MCF 10A (cell line): ENCODE results near the gene PLA2G12A. TPM values are rescaled to one million over a fixed set of nuclear protein-coding genes. Genes with fewer than 3 reads are reported as not detected.

Experiments
- BruUV-seq: library from RNA; stranded (reverse); fragments of 400-500 nt; replicated peaks from 2 replicates; lab custom pipeline; 2021; lab: Mats Ljungman, UMichigan
- CTCF ChIA-PET: fragments of 300-600 bp; sonication (Branson Sonifier 250); formaldehyde crosslinking; extraction: SDS; loops from one replicate; lab custom pipeline; 2021; ENCODE audit warnings: antibody characterized with exemption, inconsistent platforms; lab: Yijun Ruan, JAX
- POLR2A ChIA-PET: fragments of 300-600, 350-650 bp; sonication (Branson Sonifier 250); formaldehyde crosslinking; extraction: SDS; loops from one replicate; lab custom pipeline; 2020; ENCODE audit warnings: antibody characterized with exemption, inconsistent platforms; lab: Yijun Ruan, JAX
- DNase-seq: peaks from one replicate; pipeline ENCODE4 v3.0.0-alpha.2; 2018; ENCODE audit not compliant: unreplicated experiment
- H3K27ac Mint-ChIP-seq: one replicate; pipeline ENCODE4 v1.8.0; 2022; ENCODE audit warnings: mild to moderate bottlenecking, low read depth, mixed read lengths; ENCODE audit not compliant: unreplicated experiment
- H3K27me3 Mint-ChIP-seq: one replicate; pipeline ENCODE4 v1.8.0; 2022; ENCODE audit warnings: mixed read lengths; ENCODE audit not compliant: insufficient read depth, unreplicated experiment
- H3K36me3 Mint-ChIP-seq: one replicate; pipeline ENCODE4 v1.8.0; 2022; ENCODE audit warnings: mild to moderate bottlenecking, moderate library complexity, mixed read lengths; ENCODE audit not compliant: insufficient read depth, unreplicated experiment
- H3K4me1 Mint-ChIP-seq: one replicate; pipeline ENCODE4 v1.8.0; 2022; ENCODE audit warnings: mixed read lengths; ENCODE audit not compliant: insufficient read depth, unreplicated experiment
- H3K4me3 Mint-ChIP-seq: one replicate; pipeline ENCODE4 v1.8.0; 2022; ENCODE audit warnings: mild to moderate bottlenecking, moderate library complexity, mixed read lengths; ENCODE audit not compliant: unreplicated experiment
- H3K9me3 Mint-ChIP-seq: one replicate; pipeline ENCODE4 v1.8.0; 2022; ENCODE audit warnings: mixed read lengths; ENCODE audit not compliant: unreplicated experiment
- intact Hi-C: fragments of 100-400 bp; cut with micrococcal nuclease; formaldehyde crosslinking; loops from 2 replicates; pipeline ENCODE4 v1.14.1; 2022
- total RNA-seq: library from RNA; stranded (reverse); gene quantifications from 2 replicates; pipeline ENCODE4 v1.2.3, GENCODE V29; 2022
- TF ChIP-seq, protein P1 (sequence below): fragments of 200-600 bp; IDR thresholded peaks from one replicate; pipeline ENCODE4 v1.8.0; 2022; ENCODE audit warnings: antibody characterized with exemption, mild to moderate bottlenecking; ENCODE audit not compliant: unreplicated experiment

Gene PLA2G12A
- total RNA-seq, 1 experiment from 2014 or later: 52.4 TPM

DNA sequence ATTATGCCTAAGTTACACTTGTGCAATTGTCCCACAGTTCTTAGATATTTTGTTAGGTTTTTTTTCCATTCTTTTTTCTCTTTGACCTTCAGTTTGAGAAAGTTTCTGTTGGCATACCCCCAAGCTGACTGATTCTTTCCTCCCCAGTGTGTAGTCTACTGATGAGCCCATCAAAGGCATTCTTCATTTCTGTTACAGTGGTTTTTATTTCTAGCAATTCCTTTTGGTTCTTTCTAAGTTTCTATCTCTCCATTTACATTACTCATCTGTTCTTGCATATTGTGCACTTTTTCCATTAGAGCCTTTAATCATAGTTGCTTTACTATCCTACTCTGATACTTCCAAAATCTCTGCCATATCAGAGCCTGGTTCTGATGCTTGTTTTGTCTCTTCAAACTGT lies 58.5 kb downstream of the PLA2G12A start:
- DNase-seq: no peak
- no peaks in the 10 kb centered on the region for H3K27me3 Mint-ChIP-seq
- H3K27ac Mint-ChIP-seq: no peak overlapping the region
- H3K9me3 Mint-ChIP-seq: peaks cover 8% of the 10 kb centered on the region
- H3K36me3 Mint-ChIP-seq: peaks cover 6% of the 10 kb centered on the region
- intact Hi-C loops: no loop called here
- TF ChIP-seq, protein P1, sequence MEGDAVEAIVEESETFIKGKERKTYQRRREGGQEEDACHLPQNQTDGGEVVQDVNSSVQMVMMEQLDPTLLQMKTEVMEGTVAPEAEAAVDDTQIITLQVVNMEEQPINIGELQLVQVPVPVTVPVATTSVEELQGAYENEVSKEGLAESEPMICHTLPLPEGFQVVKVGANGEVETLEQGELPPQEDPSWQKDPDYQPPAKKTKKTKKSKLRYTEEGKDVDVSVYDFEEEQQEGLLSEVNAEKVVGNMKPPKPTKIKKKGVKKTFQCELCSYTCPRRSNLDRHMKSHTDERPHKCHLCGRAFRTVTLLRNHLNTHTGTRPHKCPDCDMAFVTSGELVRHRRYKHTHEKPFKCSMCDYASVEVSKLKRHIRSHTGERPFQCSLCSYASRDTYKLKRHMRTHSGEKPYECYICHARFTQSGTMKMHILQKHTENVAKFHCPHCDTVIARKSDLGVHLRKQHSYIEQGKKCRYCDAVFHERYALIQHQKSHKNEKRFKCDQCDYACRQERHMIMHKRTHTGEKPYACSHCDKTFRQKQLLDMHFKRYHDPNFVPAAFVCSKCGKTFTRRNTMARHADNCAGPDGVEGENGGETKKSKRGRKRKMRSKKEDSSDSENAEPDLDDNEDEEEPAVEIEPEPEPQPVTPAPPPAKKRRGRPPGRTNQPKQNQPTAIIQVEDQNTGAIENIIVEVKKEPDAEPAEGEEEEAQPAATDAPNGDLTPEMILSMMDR: no peak
- CTCF ChIA-PET: interaction anchor here (0.5 to 0.8 kb wide), 3 partner anchors 12 to 238 kb away, joined by 3 to 4 read pairs (median 4); no protein-coding TSS in a partner anchor
- H3K4me1 Mint-ChIP-seq: no peaks in the 10 kb centered on the region
- POLR2A ChIA-PET: no interaction called here
- no peak overlapping the region for H3K4me3 Mint-ChIP-seq
- no TSS peak for BruUV-seq

DNA sequence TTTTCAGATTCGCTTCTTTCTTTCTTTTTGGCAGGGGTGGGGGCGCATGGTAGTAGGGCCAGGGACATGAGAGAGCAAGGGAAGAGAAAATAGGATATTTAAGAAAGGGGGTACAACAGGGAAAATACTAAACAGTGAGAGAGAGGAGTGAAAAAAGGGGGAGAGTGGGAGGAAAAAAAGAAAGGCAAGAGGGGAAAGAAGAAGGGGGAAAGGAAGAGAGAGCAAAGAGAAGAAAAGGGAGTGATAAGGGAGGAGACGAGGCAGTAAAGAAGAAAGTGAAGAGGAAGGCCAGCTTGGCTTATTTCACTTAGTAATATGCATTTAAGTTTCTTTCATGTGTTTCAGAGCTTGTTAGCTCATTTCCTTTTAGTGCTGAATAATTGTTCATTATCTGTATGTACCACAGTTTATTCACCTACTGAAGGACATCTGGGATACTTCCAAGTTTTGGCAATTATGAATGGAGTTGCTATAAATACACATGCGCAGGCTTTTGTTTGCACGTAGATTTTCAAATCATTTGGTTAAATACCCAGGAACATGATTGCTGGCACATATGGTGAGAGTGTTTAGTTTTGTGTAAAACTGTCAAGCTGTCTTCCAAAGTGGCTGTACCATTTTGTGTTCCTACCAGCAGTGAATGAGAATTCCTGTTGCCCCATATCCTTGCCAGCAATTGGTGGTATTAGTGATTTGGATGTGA lies 63.9 kb downstream of the PLA2G12A start:
- H3K9me3 Mint-ChIP-seq: no peaks in the 10 kb centered on the region
- H3K27me3 Mint-ChIP-seq: no peaks in the 10 kb centered on the region
- DNase-seq: no peak
- BruUV-seq: no TSS peak
- H3K4me1 Mint-ChIP-seq: no peaks in the 10 kb centered on the region
- no peaks in the 10 kb centered on the region for H3K36me3 Mint-ChIP-seq
- TF ChIP-seq, protein P1: no peak
- no peak overlapping the region for H3K4me3 Mint-ChIP-seq
- intact Hi-C loops: no loop called here
- H3K27ac Mint-ChIP-seq: no peak overlapping the region
- POLR2A ChIA-PET: no interaction called here
- CTCF ChIA-PET: no interaction called here

DNA sequence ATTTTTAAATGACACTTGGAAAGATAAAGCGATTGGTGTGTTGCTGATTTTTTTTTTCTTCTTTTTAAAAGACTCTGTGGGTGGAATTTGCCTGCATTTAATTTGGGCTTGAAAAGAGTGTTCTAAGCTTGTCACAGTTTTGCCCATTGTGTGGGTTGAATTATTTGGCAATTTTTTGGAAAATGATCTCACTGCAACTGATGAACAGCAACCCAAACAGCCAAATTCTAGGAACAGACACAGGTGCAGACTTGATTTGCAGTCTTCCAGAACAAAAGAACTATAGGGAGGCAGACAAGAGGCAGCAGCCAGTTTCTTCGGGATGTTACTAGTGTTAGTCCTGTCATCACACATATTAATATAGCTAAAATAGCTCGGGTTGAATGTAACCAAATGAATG lies 67.1 kb downstream of the PLA2G12A start:
- Mint-ChIP-seq H3K27ac (no peak overlapping the region), H3K36me3 (no peaks in the 10 kb centered on the region), H3K4me3 (no peak overlapping the region), H3K9me3 (no peaks in the 10 kb centered on the region), H3K4me1 (no peaks in the 10 kb centered on the region), H3K27me3 (no peaks in the 10 kb centered on the region)
- DNase-seq: no peak
- TF ChIP-seq, protein P1: no peak
- ChIA-PET CTCF (interaction anchor here (1.3 kb wide), 1 partner anchor 235 kb away, joined by 6 read pairs; no protein-coding TSS in a partner anchor), POLR2A (interaction anchor here (0.6 kb wide), 1 partner anchor 77 kb away, joined by 4 read pairs; no protein-coding TSS in a partner anchor)
- BruUV-seq: no TSS peak
- intact Hi-C loops: no loop called here

DNA sequence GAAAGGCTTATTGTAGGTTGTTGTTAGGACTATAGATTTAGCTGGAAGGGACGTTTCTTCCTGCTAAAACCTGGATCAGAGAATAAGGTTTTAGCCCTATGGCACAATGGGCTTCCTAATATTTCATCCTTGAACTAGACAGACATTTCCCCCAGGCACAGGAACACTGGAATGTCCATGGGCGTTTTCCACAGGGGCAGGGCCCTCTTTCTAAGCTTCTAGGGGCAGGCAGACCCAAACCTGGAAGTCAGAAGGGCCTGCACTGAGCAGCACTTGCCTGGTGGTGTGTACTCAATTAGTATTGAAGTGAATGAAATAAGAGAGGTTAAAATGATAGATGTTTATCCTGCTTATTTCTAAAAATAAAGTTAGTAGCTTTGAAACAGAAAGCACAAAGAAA lies 67.8 kb downstream of the PLA2G12A start:
- no peaks in the 10 kb centered on the region for H3K9me3 Mint-ChIP-seq
- H3K4me1 Mint-ChIP-seq: no peaks in the 10 kb centered on the region
- TF ChIP-seq, protein P1: no peak
- no TSS peak for BruUV-seq
- H3K4me3 Mint-ChIP-seq: no peak overlapping the region
- H3K27me3 Mint-ChIP-seq: no peaks in the 10 kb centered on the region
- H3K27ac Mint-ChIP-seq: no peak overlapping the region
- no peaks in the 10 kb centered on the region for H3K36me3 Mint-ChIP-seq
- intact Hi-C loops: no loop called here
- no peak for DNase-seq
- ChIA-PET POLR2A (interaction anchor here (0.6 kb wide), 1 partner anchor 76 kb away, joined by 4 read pairs; no protein-coding TSS in a partner anchor), CTCF (interaction anchor here (1.3 kb wide), 1 partner anchor 235 kb away, joined by 6 read pairs; no protein-coding TSS in a partner anchor)

Other genes with a start within 250 kb of the PLA2G12A start
- 11.0 and 16.3 TPM in 2 replicates for gene MCUB, start 169.8 kb downstream of the PLA2G12A start, total RNA-seq
- 7.9 and 8.1 TPM in 2 replicates for gene CASP6, start 26.6 kb downstream of the PLA2G12A start, total RNA-seq
- gene CFI, start 71.9 kb upstream of the PLA2G12A start, total RNA-seq: 0.16 TPM in 1 of 2 replicates, not detected in the other
- gene GAR1, start 85.7 kb upstream of the PLA2G12A start, total RNA-seq: 21.2 and 28.7 TPM in 2 replicates
- not detected in 2 replicates for gene RRH, start 97.9 kb upstream of the PLA2G12A start, total RNA-seq
- gene LRIT3, start 118.0 kb upstream of the PLA2G12A start, total RNA-seq: 0.22 and 0.35 TPM in 2 replicates
- 0.12 TPM in 1 of 2 replicates, not detected in the other for gene EGF, start 182.8 kb upstream of the PLA2G12A start, total RNA-seq